Measurements from ENCODE around the gene CNST.

CNST gene

DNA sequence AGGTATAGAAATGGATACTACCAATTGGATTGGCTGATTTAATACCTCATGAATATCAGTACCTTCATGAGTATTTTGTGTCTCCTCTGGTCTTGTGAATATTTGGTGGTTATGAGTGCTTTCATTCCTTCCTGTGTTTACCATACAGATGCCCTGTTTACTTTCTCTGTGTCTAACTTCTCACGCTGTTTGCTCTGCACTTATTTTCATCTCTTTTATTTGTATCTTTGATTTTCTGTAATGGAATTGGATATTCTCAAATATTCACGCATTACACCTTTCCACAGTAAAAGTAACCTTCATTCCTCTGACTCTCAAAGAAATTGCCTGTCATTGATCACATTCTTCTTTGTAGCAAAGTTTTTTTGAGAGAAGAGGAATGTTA lies 16.8 kb downstream of the CNST start:
- no peak overlapping the region for H3K4me2 ChIP-seq (ENCODE audit: low read length)
- H3K9ac ChIP-seq (ENCODE audit: low read length) = no peak overlapping the region
- H3K27me3 ChIP-seq (ENCODE audit: low read depth, low read length) = no peaks in the 10 kb centered on the region
- no peaks in the 10 kb centered on the region for H3K36me3 ChIP-seq (replicated peaks; ENCODE audit: low read depth, low read length)
- no peak overlapping the region for H3K27ac ChIP-seq (ENCODE audit: low read length)
- TF ChIP-seq, protein P1, sequence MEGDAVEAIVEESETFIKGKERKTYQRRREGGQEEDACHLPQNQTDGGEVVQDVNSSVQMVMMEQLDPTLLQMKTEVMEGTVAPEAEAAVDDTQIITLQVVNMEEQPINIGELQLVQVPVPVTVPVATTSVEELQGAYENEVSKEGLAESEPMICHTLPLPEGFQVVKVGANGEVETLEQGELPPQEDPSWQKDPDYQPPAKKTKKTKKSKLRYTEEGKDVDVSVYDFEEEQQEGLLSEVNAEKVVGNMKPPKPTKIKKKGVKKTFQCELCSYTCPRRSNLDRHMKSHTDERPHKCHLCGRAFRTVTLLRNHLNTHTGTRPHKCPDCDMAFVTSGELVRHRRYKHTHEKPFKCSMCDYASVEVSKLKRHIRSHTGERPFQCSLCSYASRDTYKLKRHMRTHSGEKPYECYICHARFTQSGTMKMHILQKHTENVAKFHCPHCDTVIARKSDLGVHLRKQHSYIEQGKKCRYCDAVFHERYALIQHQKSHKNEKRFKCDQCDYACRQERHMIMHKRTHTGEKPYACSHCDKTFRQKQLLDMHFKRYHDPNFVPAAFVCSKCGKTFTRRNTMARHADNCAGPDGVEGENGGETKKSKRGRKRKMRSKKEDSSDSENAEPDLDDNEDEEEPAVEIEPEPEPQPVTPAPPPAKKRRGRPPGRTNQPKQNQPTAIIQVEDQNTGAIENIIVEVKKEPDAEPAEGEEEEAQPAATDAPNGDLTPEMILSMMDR (IDR thresholded peaks at IDR 0.05; ENCODE audit: low read depth, low read length) = no peak
- TF ChIP-seq EZH2phosphoT487 (IDR thresholded peaks at IDR 0.05; ENCODE audit: low read depth) = no peak
- H2AFZ ChIP-seq (ENCODE audit: low read depth, low read length) = no peak overlapping the region
- H3K4me1 ChIP-seq (ENCODE audit: low read length) = peaks cover 34% of the 10 kb centered on the region
- no peak overlapping the region for H3K4me3 ChIP-seq (ENCODE audit: low read length)
- peaks cover 53% of the 10 kb centered on the region for H3K79me2 ChIP-seq (ENCODE audit: low read length)
- H4K20me1 ChIP-seq (ENCODE audit: insufficient read depth, low read length) = peaks cover 10% of the 10 kb centered on the region; the same call in 1 of the 2 replicates
- no peaks in the 10 kb centered on the region for H3K9me3 ChIP-seq (ENCODE audit: insufficient read depth, low read length)

DNA sequence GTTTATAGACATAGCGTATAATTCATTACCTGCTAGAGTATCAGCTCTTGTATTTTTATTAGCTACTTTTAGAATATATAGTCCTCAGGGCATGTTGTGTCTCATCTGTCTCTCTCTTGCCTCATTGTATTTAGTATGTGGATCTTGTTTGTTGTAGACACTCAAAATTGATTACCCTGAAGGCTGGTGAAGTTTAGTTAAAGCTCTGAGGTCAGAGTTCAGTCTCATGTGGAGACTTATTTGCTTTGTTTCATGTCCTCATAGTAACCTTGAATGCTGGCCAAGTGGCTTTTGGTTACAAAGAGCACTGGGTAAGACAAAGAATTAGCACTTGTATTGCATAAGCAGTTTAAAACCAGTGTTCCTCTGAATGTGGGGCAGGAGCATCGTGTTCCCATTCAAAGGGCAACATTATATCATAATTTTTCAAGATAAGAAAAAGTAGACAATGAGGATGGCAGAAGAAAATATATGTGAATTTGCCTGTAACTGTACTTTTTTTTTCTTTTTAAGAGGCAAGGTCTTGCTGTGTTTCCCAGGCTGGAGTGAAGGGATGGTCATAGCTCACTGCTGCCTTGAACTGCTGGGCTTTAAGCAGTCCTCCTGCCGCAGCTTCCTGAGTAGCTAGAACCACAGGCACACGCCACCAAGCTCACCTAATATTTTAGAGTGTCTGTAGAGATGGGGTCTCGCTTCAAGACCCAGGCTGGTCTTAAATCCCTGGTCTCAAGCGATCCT lies 17.4 kb downstream of the CNST start:
- H2AFZ ChIP-seq (ENCODE audit: low read depth, low read length) = no peak overlapping the region
- H3K27me3 ChIP-seq (ENCODE audit: low read depth, low read length) = no peaks in the 10 kb centered on the region
- H3K9ac ChIP-seq (ENCODE audit: low read length) = no peak overlapping the region
- H3K9me3 ChIP-seq (ENCODE audit: insufficient read depth, low read length) = no peaks in the 10 kb centered on the region
- no peak overlapping the region for H3K27ac ChIP-seq (ENCODE audit: low read length)
- peaks cover 38% of the 10 kb centered on the region for H3K4me1 ChIP-seq (ENCODE audit: low read length)
- H3K79me2 ChIP-seq (ENCODE audit: low read length) = peaks cover 52% of the 10 kb centered on the region
- H3K4me2 ChIP-seq (ENCODE audit: low read length) = no peak overlapping the region
- H4K20me1 ChIP-seq (ENCODE audit: insufficient read depth, low read length) = peaks cover 10% of the 10 kb centered on the region; the same call in 1 of the 2 replicates
- TF ChIP-seq EZH2phosphoT487 (IDR thresholded peaks at IDR 0.05; ENCODE audit: low read depth) = no peak
- TF ChIP-seq, protein P1 (IDR thresholded peaks at IDR 0.05; ENCODE audit: low read depth, low read length) = no peak
- H3K4me3 ChIP-seq (ENCODE audit: low read length) = no peak overlapping the region
- H3K36me3 ChIP-seq (replicated peaks; ENCODE audit: low read depth, low read length) = no peaks in the 10 kb centered on the region

DNA sequence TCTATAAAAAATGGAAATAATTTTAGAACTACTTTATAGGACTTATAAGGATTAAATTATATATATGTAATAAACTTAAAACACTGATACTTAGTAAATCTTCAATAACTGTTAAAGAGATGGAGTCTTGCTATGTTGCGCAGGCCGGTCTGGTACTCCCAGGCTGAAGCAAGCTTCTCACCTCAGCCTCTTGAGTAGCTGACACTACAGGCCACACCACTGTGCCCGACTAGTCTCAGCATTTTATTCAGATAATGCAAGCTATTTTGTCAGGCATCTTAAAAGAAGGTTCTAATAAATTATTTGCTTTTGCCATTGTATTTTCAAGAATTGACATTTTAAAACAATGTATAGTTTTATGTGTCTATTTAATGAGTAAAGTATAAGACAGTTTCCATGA lies 20.8 kb downstream of the CNST start:
- Histone ChIP-seq H3K79me2 (ENCODE audit: low read length) (peaks cover 38% of the 10 kb centered on the region), H3K9me3 (ENCODE audit: insufficient read depth, low read length) (peaks cover 3% of the 10 kb centered on the region; the same call in 1 of the 2 replicates), H3K9ac (ENCODE audit: low read length) (no peak overlapping the region), H4K20me1 (ENCODE audit: insufficient read depth, low read length) (no peaks in the 10 kb centered on the region), H3K27me3 (ENCODE audit: low read depth, low read length) (no peaks in the 10 kb centered on the region), H2AFZ (ENCODE audit: low read depth, low read length) (no peak overlapping the region), H3K4me1 (ENCODE audit: low read length) (peaks cover 37% of the 10 kb centered on the region), H3K4me3 (ENCODE audit: low read length) (no peak overlapping the region), H3K36me3 (replicated peaks; ENCODE audit: low read depth, low read length) (peaks cover 3% of the 10 kb centered on the region), H3K4me2 (ENCODE audit: low read length) (peak overlapping the region; percentile 59; the same call in 1 of the 2 replicates), H3K27ac (ENCODE audit: low read length) (peak overlapping the region; percentile 44; the same call in 1 of the 2 replicates)
- TF ChIP-seq EZH2phosphoT487 (IDR thresholded peaks at IDR 0.05; ENCODE audit: low read depth) = no peak
- TF ChIP-seq, protein P1 (IDR thresholded peaks at IDR 0.05; ENCODE audit: low read depth, low read length) = no peak

DNA sequence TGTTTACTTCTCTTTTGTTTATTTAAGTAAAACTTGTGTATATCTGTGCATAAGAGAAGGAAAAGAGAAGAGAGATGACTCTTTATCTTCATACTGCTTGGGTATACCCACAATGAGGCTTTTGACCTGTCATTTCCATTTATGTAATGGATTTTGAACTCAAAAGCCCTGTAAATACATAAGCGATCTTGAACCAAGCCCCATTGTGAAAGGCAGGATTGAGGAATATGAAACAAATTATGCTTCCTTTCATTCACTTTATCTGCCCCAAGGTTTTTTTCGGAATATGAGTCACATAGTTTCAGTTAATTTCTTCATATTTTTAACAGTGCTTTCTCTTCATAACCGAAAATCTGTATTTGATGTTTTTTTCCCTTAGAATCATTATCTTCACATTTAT lies 21.4 kb downstream of the CNST start:
- peaks cover 3% of the 10 kb centered on the region; the same call in 1 of the 2 replicates for H3K9me3 ChIP-seq (ENCODE audit: insufficient read depth, low read length)
- peaks cover 38% of the 10 kb centered on the region for H3K79me2 ChIP-seq (ENCODE audit: low read length)
- peaks cover 5% of the 10 kb centered on the region for H3K36me3 ChIP-seq (replicated peaks; ENCODE audit: low read depth, low read length)
- no peak overlapping the region for H2AFZ ChIP-seq (ENCODE audit: low read depth, low read length)
- H3K27ac ChIP-seq (ENCODE audit: low read length) = peak overlapping the region; percentile 44
- TF ChIP-seq, protein P1 (IDR thresholded peaks at IDR 0.05; ENCODE audit: low read depth, low read length) = no peak
- TF ChIP-seq EZH2phosphoT487 (IDR thresholded peaks at IDR 0.05; ENCODE audit: low read depth) = no peak
- H3K27me3 ChIP-seq (ENCODE audit: low read depth, low read length) = no peaks in the 10 kb centered on the region
- no peaks in the 10 kb centered on the region for H4K20me1 ChIP-seq (ENCODE audit: insufficient read depth, low read length)
- H3K9ac ChIP-seq (ENCODE audit: low read length) = peak overlapping the region; percentile 25; the same call in 1 of the 2 replicates
- peak overlapping the region; percentile 4; the same call in 1 of the 2 replicates for H3K4me3 ChIP-seq (ENCODE audit: low read length)
- peak overlapping the region; percentile 59 for H3K4me2 ChIP-seq (ENCODE audit: low read length)
- H3K4me1 ChIP-seq (ENCODE audit: low read length) = peaks cover 42% of the 10 kb centered on the region
